Parathyroid adenoma (tissue), 2 donors: ENCODE results near the gene MKLN1.

ENCODE experiments used
- H2AFZ ChIP-seq: fragments of 300-600 bp; sonication (generic); one replicate; pipeline ENCODE4 v1.7.0; 2017; ENCODE audit warnings: antibody characterized with exemption, mild to moderate bottlenecking
- H3K27ac ChIP-seq: fragments of 300-600 bp; sonication (generic); one replicate; pipeline ENCODE4 v1.7.0; 2017
- H3K27me3 ChIP-seq: fragments of 300-600 bp; sonication (generic); one replicate; pipeline ENCODE4 v1.7.0; 2017; ENCODE audit warnings: low read length; ENCODE audit not compliant: control insufficient read depth, insufficient read depth
- H3K36me3 ChIP-seq: fragments of 300-600 bp; sonication (generic); one replicate; pipeline ENCODE4 v1.7.0; 2017; ENCODE audit warnings: low read length; ENCODE audit not compliant: control insufficient read depth, insufficient read depth
- H3K4me1 ChIP-seq: fragments of 300-600 bp; sonication (generic); one replicate; pipeline ENCODE4 v1.7.0; 2017; ENCODE audit warnings: control low read depth
- H3K4me2 ChIP-seq: fragments of 300-600 bp; sonication (generic); one replicate; pipeline ENCODE4 v1.7.0; 2017; ENCODE audit warnings: low read length
- H3K4me3 ChIP-seq: fragments of 300-600 bp; sonication (generic); one replicate; pipeline ENCODE4 v1.7.0; 2017; ENCODE audit warnings: low read depth, low read length
- H3K79me2 ChIP-seq: fragments of 300-600 bp; sonication (generic); one replicate; pipeline ENCODE4 v1.7.0; 2017; ENCODE audit warnings: control low read depth
- H3K9ac ChIP-seq: fragments of 300-600 bp; sonication (generic); one replicate; pipeline ENCODE4 v1.7.0; 2017; ENCODE audit warnings: mild to moderate bottlenecking
- H3K9me3 ChIP-seq: fragments of 300-600 bp; sonication (generic); one replicate; pipeline ENCODE4 v1.7.0; 2017; ENCODE audit warnings: low read length; ENCODE audit not compliant: control insufficient read depth
- CTCF ChIP-seq: fragments of 300-600 bp; sonication (generic); IDR thresholded peaks from one replicate; pipeline ENCODE4 v1.7.0; 2017; ENCODE audit warnings: antibody characterized with exemption, mild to moderate bottlenecking
- donor health status: primary hyperparathyroidism.

MKLN1 gene

GRCh38 chr7:131363719-131364118, 36.0 kb downstream of the MKLN1 start:
- TF ChIP-seq CTCF = no peak
- H3K79me2 ChIP-seq = peaks cover 27% of the 10 kb centered on the region
- H3K4me3 ChIP-seq = no peak overlapping the region
- H3K27me3 ChIP-seq = no peaks in the 10 kb centered on the region
- no peak overlapping the region for H3K9ac ChIP-seq
- H3K4me2 ChIP-seq = no peak overlapping the region
- H3K9me3 ChIP-seq = no peaks in the 10 kb centered on the region
- H3K27ac ChIP-seq = no peak overlapping the region
- peaks cover 2% of the 10 kb centered on the region for H3K4me1 ChIP-seq
- H3K36me3 ChIP-seq = no peaks in the 10 kb centered on the region
- H2AFZ ChIP-seq = no peak overlapping the region

GRCh38 chr7:131364767-131365344, 37.2 kb downstream of the MKLN1 start:
- Histone ChIP-seq H3K27ac (no peak overlapping the region), H3K9ac (no peak overlapping the region), H3K79me2 (peaks cover 22% of the 10 kb centered on the region), H3K9me3 (no peaks in the 10 kb centered on the region), H3K4me2 (no peak overlapping the region), H3K36me3 (no peaks in the 10 kb centered on the region), H2AFZ (no peak overlapping the region), H3K4me1 (peaks cover 2% of the 10 kb centered on the region), H3K27me3 (no peaks in the 10 kb centered on the region), H3K4me3 (no peak overlapping the region)
- no peak for TF ChIP-seq CTCF

GRCh38 chr7:131365838-131366237, 38.2 kb downstream of the MKLN1 start:
- no peak overlapping the region for H2AFZ ChIP-seq
- TF ChIP-seq CTCF = no peak
- H3K36me3 ChIP-seq = no peaks in the 10 kb centered on the region
- H3K27ac ChIP-seq = no peak overlapping the region
- peaks cover 2% of the 10 kb centered on the region for H3K4me1 ChIP-seq
- no peaks in the 10 kb centered on the region for H3K9me3 ChIP-seq
- no peak overlapping the region for H3K4me3 ChIP-seq
- no peak overlapping the region for H3K9ac ChIP-seq
- no peak overlapping the region for H3K4me2 ChIP-seq
- peaks cover 26% of the 10 kb centered on the region for H3K79me2 ChIP-seq
- no peaks in the 10 kb centered on the region for H3K27me3 ChIP-seq

- Histone ChIP-seq H3K9ac (no peak overlapping the region), H3K27ac (no peak overlapping the region), H3K9me3 (no peaks in the 10 kb centered on the region), H3K4me2 (no peak overlapping the region), H3K36me3 (no peaks in the 10 kb centered on the region), H3K4me3 (no peak overlapping the region), H2AFZ (no peak overlapping the region), H3K27me3 (no peaks in the 10 kb centered on the region), H3K4me1 (peaks cover 2% of the 10 kb centered on the region), H3K79me2 (peaks cover 18% of the 10 kb centered on the region)
- no peak for TF ChIP-seq CTCF
These were observed 41.7 kb downstream of the MKLN1 start for GRCh38 chr7:131369354-131369753.

- TF ChIP-seq CTCF = no peak
- Histone ChIP-seq H3K27ac (no peak overlapping the region), H3K9ac (no peak overlapping the region), H3K27me3 (no peaks in the 10 kb centered on the region), H3K4me2 (no peak overlapping the region), H3K4me1 (peaks cover 2% of the 10 kb centered on the region), H3K4me3 (no peak overlapping the region), H2AFZ (no peak overlapping the region), H3K79me2 (peaks cover 12% of the 10 kb centered on the region), H3K36me3 (no peaks in the 10 kb centered on the region), H3K9me3 (no peaks in the 10 kb centered on the region)
These were observed 42.9 kb downstream of the MKLN1 start for GRCh38 chr7:131370523-131370968.
